ENCODE results near the gene LANCL2. TPM values are rescaled to one million over a fixed set of nuclear protein-coding genes. Genes with fewer than 3 reads are reported as not detected.
"Not testable (repeated sequence)": the region's sequence is repeated elsewhere in the genome, so short reads cannot be mapped to it uniquely, and the experiment has no call there.

LANCL2 gene
- total and polyA plus RNA-seq, 7 donors, result 5.9 to 9.6 (median 8.3) TPM

DNA sequence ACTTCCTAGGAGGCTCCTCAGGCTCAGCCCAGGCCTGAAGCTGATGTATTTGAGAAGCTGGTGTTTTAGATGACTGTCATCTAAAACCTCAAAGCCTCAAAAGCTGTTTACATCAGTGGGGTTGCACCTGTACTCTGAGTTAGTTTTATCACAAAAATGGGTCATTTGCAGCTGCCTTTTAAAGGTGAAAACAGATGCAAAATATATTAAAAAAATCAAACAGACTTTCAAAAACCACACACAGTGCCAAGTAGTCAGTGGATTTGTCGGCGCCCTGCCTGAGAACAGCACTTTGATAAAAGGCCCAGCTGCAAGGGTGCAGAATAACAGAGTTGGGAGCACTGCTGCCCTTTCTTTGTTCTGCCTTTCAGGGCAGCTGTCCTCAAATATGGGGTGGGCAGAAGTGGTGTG lies 104.1 kb downstream of the LANCL2 start:
- no peak overlapping the region for H3K27ac ChIP-seq
- intact Hi-C loops (cut with DNase I), result no loop called here
- no peak overlapping the region for H3K4me3 ChIP-seq
- 56 to 88% methylated on average over 2 of the region's 2 CpGs for WGBS, 2 donors
- H3K4me1 ChIP-seq, result peaks cover 0 to 10% (median 0%) of the 10 kb centered on the region in 4 donors
- peaks cover 0 to 29% (median 4%) of the 10 kb centered on the region in 4 donors for H3K36me3 ChIP-seq
- no peak for TF ChIP-seq POLR2AphosphoS5 (IDR thresholded peaks at IDR 0.05)
- TF ChIP-seq, protein P1, sequence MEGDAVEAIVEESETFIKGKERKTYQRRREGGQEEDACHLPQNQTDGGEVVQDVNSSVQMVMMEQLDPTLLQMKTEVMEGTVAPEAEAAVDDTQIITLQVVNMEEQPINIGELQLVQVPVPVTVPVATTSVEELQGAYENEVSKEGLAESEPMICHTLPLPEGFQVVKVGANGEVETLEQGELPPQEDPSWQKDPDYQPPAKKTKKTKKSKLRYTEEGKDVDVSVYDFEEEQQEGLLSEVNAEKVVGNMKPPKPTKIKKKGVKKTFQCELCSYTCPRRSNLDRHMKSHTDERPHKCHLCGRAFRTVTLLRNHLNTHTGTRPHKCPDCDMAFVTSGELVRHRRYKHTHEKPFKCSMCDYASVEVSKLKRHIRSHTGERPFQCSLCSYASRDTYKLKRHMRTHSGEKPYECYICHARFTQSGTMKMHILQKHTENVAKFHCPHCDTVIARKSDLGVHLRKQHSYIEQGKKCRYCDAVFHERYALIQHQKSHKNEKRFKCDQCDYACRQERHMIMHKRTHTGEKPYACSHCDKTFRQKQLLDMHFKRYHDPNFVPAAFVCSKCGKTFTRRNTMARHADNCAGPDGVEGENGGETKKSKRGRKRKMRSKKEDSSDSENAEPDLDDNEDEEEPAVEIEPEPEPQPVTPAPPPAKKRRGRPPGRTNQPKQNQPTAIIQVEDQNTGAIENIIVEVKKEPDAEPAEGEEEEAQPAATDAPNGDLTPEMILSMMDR (IDR thresholded peaks at IDR 0.05), result no peak
- TF ChIP-seq EP300 (IDR thresholded peaks at IDR 0.05), result no peak
- no peak for TF ChIP-seq POLR2A (IDR thresholded peaks at IDR 0.05)
- no peak for DNase-seq
- H3K9me3 ChIP-seq, result no peaks in the 10 kb centered on the region
- no peaks in the 10 kb centered on the region for H3K27me3 ChIP-seq

DNA sequence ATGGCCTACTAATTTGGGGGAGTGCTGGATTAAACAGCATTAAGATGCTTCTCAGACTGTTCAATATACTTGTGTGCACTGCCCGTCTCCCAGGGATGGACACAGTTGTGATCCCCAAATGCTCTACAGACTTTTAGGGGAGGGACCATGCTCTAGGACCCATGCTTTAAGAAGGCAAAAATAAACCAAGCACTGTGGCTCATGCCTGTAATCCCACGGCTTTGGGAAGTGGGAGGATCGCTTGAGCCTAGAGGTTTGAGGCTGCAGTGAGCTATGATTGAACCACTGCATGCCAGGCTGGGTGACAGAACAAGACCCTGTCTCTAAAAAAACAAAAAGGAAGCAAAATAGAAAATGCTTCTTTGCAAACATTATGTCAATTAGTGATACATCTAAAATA lies 104.6 kb downstream of the LANCL2 start:
- Histone ChIP-seq H3K4me3 (no peak overlapping the region), H3K4me1 (peaks cover 0 to 10% (median 0%) of the 10 kb centered on the region in 4 donors), H3K27me3 (no peaks in the 10 kb centered on the region), H3K9me3 (no peaks in the 10 kb centered on the region), H3K36me3 (peaks cover 0 to 24% (median 4%) of the 10 kb centered on the region in 4 donors), H3K27ac (no peak overlapping the region)
- intact Hi-C loops (cut with DNase I), result no loop called here
- no peak for DNase-seq
- TF ChIP-seq POLR2A (IDR thresholded peaks at IDR 0.05) (no peak), EP300 (IDR thresholded peaks at IDR 0.05) (no peak), POLR2AphosphoS5 (IDR thresholded peaks at IDR 0.05) (no peak)
- TF ChIP-seq, protein P1 (IDR thresholded peaks at IDR 0.05), result no peak
- 56 to 85% methylated on average over 3 of the region's 3 CpGs for WGBS, 2 donors

DNA sequence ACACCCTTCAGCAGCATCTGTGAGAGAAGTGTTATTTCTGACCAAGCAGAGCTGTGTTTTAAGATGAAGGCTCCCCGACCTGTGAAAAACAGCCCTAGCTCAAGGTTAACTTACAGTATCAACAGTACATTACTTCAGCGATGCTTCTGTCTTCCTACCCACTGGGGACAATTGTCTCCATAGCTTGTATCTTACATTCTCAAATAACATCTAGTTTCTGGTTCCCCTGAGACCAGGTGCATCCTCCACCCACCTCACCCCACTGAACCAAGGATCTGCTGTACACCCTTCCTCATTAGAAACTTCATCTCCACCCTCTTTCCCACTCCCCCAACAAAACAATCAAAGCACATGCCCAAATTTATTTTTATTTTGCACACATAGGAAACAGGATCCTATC lies 105.1 kb downstream of the LANCL2 start:
- no peak for TF ChIP-seq POLR2AphosphoS5 (IDR thresholded peaks at IDR 0.05)
- TF ChIP-seq EP300 (IDR thresholded peaks at IDR 0.05), result no peak
- TF ChIP-seq POLR2A (IDR thresholded peaks at IDR 0.05), result no peak
- TF ChIP-seq, protein P1 (IDR thresholded peaks at IDR 0.05), result no peak
- H3K27ac ChIP-seq, result no peak overlapping the region
- no peaks in the 10 kb centered on the region for H3K9me3 ChIP-seq
- no peak for DNase-seq
- intact Hi-C loops (cut with DNase I), result no loop called here
- 72 to 90% methylated on average over 2 of the region's 2 CpGs for WGBS, 2 donors
- H3K36me3 ChIP-seq, result peaks cover 0 to 19% (median 2%) of the 10 kb centered on the region in 4 donors
- peaks cover 0 to 8% (median 0%) of the 10 kb centered on the region in 4 donors for H3K4me1 ChIP-seq
- H3K4me3 ChIP-seq, result no peak overlapping the region
- no peaks in the 10 kb centered on the region for H3K27me3 ChIP-seq

DNA sequence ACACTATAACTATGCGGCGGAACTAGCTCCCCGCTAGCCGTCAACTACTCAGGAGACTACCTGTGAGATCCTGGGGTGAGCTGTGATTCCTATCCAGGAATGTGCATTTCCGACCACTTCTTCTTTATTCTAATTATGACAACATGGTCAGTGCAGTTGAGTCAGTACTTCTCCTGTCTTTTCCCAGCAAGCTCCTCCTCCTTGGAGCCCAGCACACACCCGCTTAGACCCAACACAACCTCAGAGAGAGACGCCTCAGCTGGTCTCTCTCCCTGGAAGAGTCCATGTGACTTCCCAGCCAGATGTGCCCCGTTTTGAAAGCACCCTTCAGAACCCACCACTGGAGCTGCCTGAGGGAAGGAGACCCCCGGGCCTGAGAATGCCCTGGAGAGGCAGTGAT lies 106.5 kb downstream of the LANCL2 start:
- H3K27me3 ChIP-seq; H3K27ac ChIP-seq; H3K4me3 ChIP-seq; H3K4me1 ChIP-seq; H3K9me3 ChIP-seq; DNase-seq; intact Hi-C loops (cut with DNase I): not testable (repeated sequence)
- H3K36me3 ChIP-seq, result peaks cover 0 to 18% (median 2%) of the 10 kb centered on the region in 4 donors
- WGBS, 2 donors, result 92 to 94% methylated on average over 4 of the region's 9 CpGs

DNA sequence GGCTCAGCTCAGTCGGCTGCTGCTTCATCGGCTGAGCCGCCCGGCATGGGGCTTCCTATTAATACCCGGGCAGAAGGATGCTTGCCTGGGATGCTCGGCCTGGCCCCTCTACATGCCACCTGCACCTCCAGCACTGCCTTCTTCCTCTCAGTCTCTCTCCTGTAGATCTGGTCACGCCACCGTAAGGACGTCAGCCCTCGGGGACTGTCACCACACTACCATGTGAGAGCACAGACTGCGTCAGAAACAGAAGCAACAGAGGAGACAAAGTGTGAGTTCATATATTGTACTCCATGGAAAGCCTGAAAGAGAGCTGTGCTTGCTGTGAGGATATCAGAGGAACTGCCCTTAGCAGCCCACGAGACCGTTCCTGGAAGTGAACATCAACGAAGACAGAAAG lies 107.3 kb downstream of the LANCL2 start:
- intact Hi-C loops (cut with DNase I); H3K4me1 ChIP-seq; H3K9me3 ChIP-seq; H3K27ac ChIP-seq; DNase-seq; H3K27me3 ChIP-seq; H3K4me3 ChIP-seq: not testable (repeated sequence)
- 87 to 100% methylated on average over 5 to 6 of the region's 14 CpGs for WGBS, 2 donors
- H3K36me3 ChIP-seq, result peaks cover 0 to 11% (median 2%) of the 10 kb centered on the region in 4 donors
